ENCODE data around the gene C21orf58.
A peak's percentile ranks its signal among the peaks of the same experiment; 100 is the strongest.

The C21orf58 gene

DNA sequence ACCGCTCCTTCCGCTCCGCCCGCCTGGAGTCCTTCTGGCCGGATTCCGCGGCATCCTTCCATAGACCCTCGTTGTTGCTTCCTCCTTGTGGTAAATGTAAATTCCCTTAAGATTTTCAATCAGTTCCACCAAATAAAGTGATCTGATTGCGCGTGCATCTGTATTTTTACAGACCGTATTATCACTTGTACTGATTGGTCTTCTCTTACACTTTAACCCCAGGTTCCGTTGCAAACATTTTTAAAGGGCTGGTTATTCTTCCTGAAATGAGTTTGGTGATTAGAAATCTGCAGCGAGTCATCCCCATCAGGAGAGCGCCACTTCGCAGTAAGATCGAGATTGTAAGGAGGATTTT is 37.0 kb downstream of the C21orf58 start:
- Histone ChIP-seq H3K79me1 (ENCODE audit: low read length) (peaks cover 8% of the 10 kb centered on the region), H3K79me2 (ENCODE audit: control insufficient read depth, insufficient read depth, low read length, poor library complexity) (peaks cover 7% of the 10 kb centered on the region), H4K12ac (ENCODE audit: low read depth, low read length) (peak overlapping the region; percentile 69), H3K9ac (ENCODE audit: low read length) (peak overlapping the region; percentile 77), H3K14ac (ENCODE audit: low read length) (no peak overlapping the region), H3K4me2 (ENCODE audit: low read length) (peak overlapping the region; percentile 77), H2AK5ac (ENCODE audit: low read length) (no peak overlapping the region), H4K8ac (ENCODE audit: low read depth, low read length) (peak overlapping the region; percentile 97), H2BK12ac (ENCODE audit: low read length) (no peak overlapping the region), H2AFZ (ENCODE audit: insufficient read depth, low read length, poor library complexity) (no peak overlapping the region), H3K36me3 (ENCODE audit: control insufficient read depth in 1 of 2, insufficient read depth in 2 of 2, low read length in 2 of 2) (peaks cover 12% of the 10 kb centered on the region in 2 experiments), H3K23ac (ENCODE audit: low read length) (no peak overlapping the region), H3K4me3 (ENCODE audit: low read depth, low read length) (peak overlapping the region; percentile 96), H2BK5ac (ENCODE audit: low read depth, low read length, poor library complexity) (no peak overlapping the region), H3K4ac (ENCODE audit: low read depth, low read length) (no peak overlapping the region), H3K18ac (ENCODE audit: low read length) (no peak overlapping the region), H3K27me3 (ENCODE audit: insufficient read depth, low read length) (no peaks in the 10 kb centered on the region), H4K91ac (ENCODE audit: low read depth, low read length) (no peak overlapping the region), H3K4me1 (ENCODE audit: control insufficient read depth in 1 of 2, insufficient read depth in 2 of 2, low read length in 2 of 2) (peaks cover 5 to 10% of the 10 kb centered on the region in 2 experiments), H2BK120ac (ENCODE audit: insufficient read depth, low read length, poor library complexity) (no peak overlapping the region), H3K27ac (ENCODE audit: low read depth, low read length) (peak overlapping the region; percentile 99), H3K9me3 (ENCODE audit: insufficient read depth, low read depth, low read length) (peaks cover 3% of the 10 kb centered on the region)
- WGBS (ENCODE audit: extremely low coverage, insufficient coverage, insufficient read length) = no CpG with 5 or more reads among the region's 16 CpGs
- peak in 1 of 2 donors; percentile 59 for DNase-seq

DNA sequence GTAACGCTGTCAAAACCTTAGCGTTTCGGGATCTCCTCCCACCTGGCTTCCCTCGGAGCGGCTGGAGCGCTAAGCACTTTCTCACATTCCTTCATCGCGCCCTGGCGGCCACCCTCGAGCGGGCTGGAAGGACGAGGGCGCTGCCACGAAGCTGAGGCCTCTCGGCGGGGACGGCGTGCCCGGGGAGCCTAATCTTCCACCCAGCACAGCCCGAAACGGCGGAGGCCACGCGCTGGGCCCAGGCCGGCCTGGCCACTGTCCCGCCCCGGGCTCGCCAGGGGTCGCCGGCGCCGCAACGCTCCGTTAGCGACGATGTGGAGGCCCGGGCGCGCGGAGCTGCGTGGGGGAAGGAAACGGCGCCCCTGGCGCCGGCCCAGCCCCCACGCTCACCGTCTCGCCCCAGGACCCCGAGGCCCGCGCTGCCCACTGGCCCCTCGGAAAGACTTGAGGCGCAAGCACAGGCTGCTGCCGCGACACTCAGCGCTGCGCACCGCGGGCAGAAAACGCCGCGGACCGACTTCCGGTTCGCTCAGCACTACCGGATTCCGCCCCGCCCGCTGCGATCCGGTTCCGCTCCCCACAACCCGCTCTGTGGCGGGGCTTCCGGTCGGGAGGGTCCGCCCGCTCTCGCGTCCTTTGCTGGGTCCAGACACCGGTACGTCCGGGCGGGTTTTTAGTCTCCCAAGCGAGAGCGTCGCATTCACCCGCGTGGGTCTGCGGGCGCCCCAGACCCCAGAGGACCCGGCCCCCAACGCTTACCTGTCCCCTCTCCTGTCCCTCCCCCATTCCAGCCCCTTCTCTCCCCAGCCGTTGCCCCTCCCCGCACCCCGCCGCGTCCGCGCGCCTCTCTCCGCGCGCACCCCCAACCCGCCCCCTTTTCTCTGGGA is 37.7 kb downstream of the C21orf58 start, which contains the start of gene YBEY:
Gene YBEY, plus strand, starts transcription at position 582 of the 887 bp plus-strand sequence. CDS start 572 bp downstream, outside the sequence.
- no CpG with 5 or more reads among the region's 105 CpGs for WGBS (ENCODE audit: extremely low coverage, insufficient coverage, insufficient read length)
- peak within 1 kb of the TSS; percentile 61 for H3K4ac ChIP-seq (ENCODE audit: low read depth, low read length)
- H2BK12ac ChIP-seq (ENCODE audit: low read length) = no peak within 1 kb of the TSS
- H2BK120ac ChIP-seq (ENCODE audit: insufficient read depth, low read length, poor library complexity) = peak within 1 kb of the TSS; percentile 64
- H4K8ac ChIP-seq (ENCODE audit: low read depth, low read length) = peak within 1 kb of the TSS; percentile 97
- H2BK5ac ChIP-seq (ENCODE audit: low read depth, low read length, poor library complexity) = peak within 1 kb of the TSS; percentile 88
- peak within 1 kb of the TSS; percentile 96 for H3K4me3 ChIP-seq (ENCODE audit: low read depth, low read length)
- no peak within 1 kb of the TSS for H3K23ac ChIP-seq (ENCODE audit: low read length)
- H3K18ac ChIP-seq (ENCODE audit: low read length) = peak within 1 kb of the TSS; percentile 93
- peak within 1 kb of the TSS; percentile 99 for H3K27ac ChIP-seq (ENCODE audit: low read depth, low read length)
- peak within 1 kb of the TSS; percentile 97 for H4K12ac ChIP-seq (ENCODE audit: low read depth, low read length)
- peak within 1 kb of the TSS; percentile 93 for H4K91ac ChIP-seq (ENCODE audit: low read depth, low read length)
- peaks cover 8% of the 10 kb centered on the region for H3K79me1 ChIP-seq (ENCODE audit: low read length)
- H3K4me2 ChIP-seq (ENCODE audit: low read length) = peak within 1 kb of the TSS; percentile 77
- peak within 1 kb of the TSS; percentile 96 for H3K9ac ChIP-seq (ENCODE audit: low read length)
- H3K14ac ChIP-seq (ENCODE audit: low read length) = peak within 1 kb of the TSS; percentile 94
- peak within 1 kb of the TSS; percentile 34 for H2AK5ac ChIP-seq (ENCODE audit: low read length)
- H3K27me3 ChIP-seq (ENCODE audit: insufficient read depth, low read length) = no peaks in the 10 kb centered on the region
- H3K36me3 ChIP-seq (ENCODE audit: control insufficient read depth in 1 of 2, insufficient read depth in 2 of 2, low read length in 2 of 2) = peaks cover 7 to 10% of the 10 kb centered on the region in 2 experiments
- H3K79me2 ChIP-seq (ENCODE audit: control insufficient read depth, insufficient read depth, low read length, poor library complexity) = peaks cover 7% of the 10 kb centered on the region
- H2AFZ ChIP-seq (ENCODE audit: insufficient read depth, low read length, poor library complexity) = peak within 1 kb of the TSS; percentile 87
- peak; percentile 83 to 91 for DNase-seq
- peaks cover 5 to 10% of the 10 kb centered on the region in 2 experiments for H3K4me1 ChIP-seq (ENCODE audit: control insufficient read depth in 1 of 2, insufficient read depth in 2 of 2, low read length in 2 of 2)
- H3K9me3 ChIP-seq (ENCODE audit: insufficient read depth, low read depth, low read length) = peaks cover 1% of the 10 kb centered on the region

DNA sequence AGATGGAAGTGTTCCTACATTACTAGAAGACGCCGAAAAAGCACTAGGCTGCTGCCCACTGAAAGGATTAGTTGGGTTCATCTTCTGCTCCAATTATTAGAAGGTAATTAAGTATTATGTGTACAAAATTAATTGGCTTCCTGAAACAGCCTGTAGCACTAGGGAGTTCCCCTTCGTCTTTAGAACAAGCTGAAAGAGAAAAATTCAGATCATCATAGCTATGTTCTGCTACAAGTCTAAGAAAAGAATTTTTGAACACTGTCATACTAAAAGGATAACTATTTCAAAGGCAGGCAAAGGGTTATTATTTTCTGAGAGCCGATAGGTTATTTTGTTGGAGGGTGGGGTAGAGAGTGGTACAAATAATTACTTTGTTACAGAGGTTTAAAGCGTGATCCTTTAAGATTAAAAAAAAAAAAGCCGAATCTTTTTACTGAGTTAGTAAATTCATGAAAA is 38.4 kb downstream of the C21orf58 start, which contains the start of gene MCM3AP:
Gene MCM3AP, minus strand, starts transcription at position 406 of the 456 bp plus-strand sequence. Its CDS starts 325 bp downstream, at position 81.
- Histone ChIP-seq H2BK12ac (ENCODE audit: low read length) (no peak within 1 kb of the TSS), H2AFZ (ENCODE audit: insufficient read depth, low read length, poor library complexity) (peak within 1 kb of the TSS; percentile 87), H4K12ac (ENCODE audit: low read depth, low read length) (peak within 1 kb of the TSS; percentile 97), H2BK5ac (ENCODE audit: low read depth, low read length, poor library complexity) (peak within 1 kb of the TSS; percentile 88), H3K4me3 (ENCODE audit: low read depth, low read length) (peak within 1 kb of the TSS; percentile 96), H3K4ac (ENCODE audit: low read depth, low read length) (peak within 1 kb of the TSS; percentile 82), H4K91ac (ENCODE audit: low read depth, low read length) (peak within 1 kb of the TSS; percentile 93), H3K27ac (ENCODE audit: low read depth, low read length) (peak within 1 kb of the TSS; percentile 99), H3K36me3 (ENCODE audit: control insufficient read depth in 1 of 2, insufficient read depth in 2 of 2, low read length in 2 of 2) (peaks cover 11 to 12% of the 10 kb centered on the region in 2 experiments), H2BK120ac (ENCODE audit: insufficient read depth, low read length, poor library complexity) (peak within 1 kb of the TSS; percentile 64), H3K9me3 (ENCODE audit: insufficient read depth, low read depth, low read length) (peaks cover 1% of the 10 kb centered on the region), H4K8ac (ENCODE audit: low read depth, low read length) (peak within 1 kb of the TSS; percentile 97), H3K27me3 (ENCODE audit: insufficient read depth, low read length) (no peaks in the 10 kb centered on the region), H3K18ac (ENCODE audit: low read length) (peak within 1 kb of the TSS; percentile 93), H3K79me2 (ENCODE audit: control insufficient read depth, insufficient read depth, low read length, poor library complexity) (peaks cover 7% of the 10 kb centered on the region), H3K23ac (ENCODE audit: low read length) (no peak within 1 kb of the TSS), H3K79me1 (ENCODE audit: low read length) (peaks cover 8% of the 10 kb centered on the region), H3K9ac (ENCODE audit: low read length) (peak within 1 kb of the TSS; percentile 96), H3K4me1 (ENCODE audit: control insufficient read depth in 1 of 2, insufficient read depth in 2 of 2, low read length in 2 of 2) (peaks cover 5 to 10% of the 10 kb centered on the region in 2 experiments), H2AK5ac (ENCODE audit: low read length) (peak within 1 kb of the TSS; percentile 65), H3K4me2 (ENCODE audit: low read length) (peak within 1 kb of the TSS; percentile 68), H3K14ac (ENCODE audit: low read length) (peak within 1 kb of the TSS; percentile 94)
- DNase-seq = peak in 1 of 2 donors; percentile 8
- no CpG with 5 or more reads among the region's 6 CpGs for WGBS (ENCODE audit: extremely low coverage, insufficient coverage, insufficient read length)

- Histone ChIP-seq H3K14ac (ENCODE audit: low read length) (no peak overlapping the region), H3K23ac (ENCODE audit: low read length) (no peak overlapping the region), H4K8ac (ENCODE audit: low read depth, low read length) (no peak overlapping the region), H3K79me1 (ENCODE audit: low read length) (peaks cover 8% of the 10 kb centered on the region), H4K12ac (ENCODE audit: low read depth, low read length) (no peak overlapping the region), H3K27me3 (ENCODE audit: insufficient read depth, low read length) (no peaks in the 10 kb centered on the region), H3K4me1 (ENCODE audit: control insufficient read depth in 1 of 2, insufficient read depth in 2 of 2, low read length in 2 of 2) (peaks cover 5 to 10% of the 10 kb centered on the region in 2 experiments), H2BK120ac (ENCODE audit: insufficient read depth, low read length, poor library complexity) (no peak overlapping the region), H3K9ac (ENCODE audit: low read length) (no peak overlapping the region), H2BK5ac (ENCODE audit: low read depth, low read length, poor library complexity) (no peak overlapping the region), H3K4ac (ENCODE audit: low read depth, low read length) (peak overlapping the region; percentile 82), H2AFZ (ENCODE audit: insufficient read depth, low read length, poor library complexity) (no peak overlapping the region), H3K4me3 (ENCODE audit: low read depth, low read length) (no peak overlapping the region), H4K91ac (ENCODE audit: low read depth, low read length) (no peak overlapping the region), H2AK5ac (ENCODE audit: low read length) (peak overlapping the region; percentile 65), H3K18ac (ENCODE audit: low read length) (no peak overlapping the region), H3K27ac (ENCODE audit: low read depth, low read length) (no peak overlapping the region), H3K36me3 (ENCODE audit: control insufficient read depth in 1 of 2, insufficient read depth in 2 of 2, low read length in 2 of 2) (peaks cover 16 to 17% of the 10 kb centered on the region in 2 experiments), H3K4me2 (ENCODE audit: low read length) (peak overlapping the region; percentile 68), H2BK12ac (ENCODE audit: low read length) (no peak overlapping the region), H3K9me3 (ENCODE audit: insufficient read depth, low read depth, low read length) (peaks cover under 1% of the 10 kb centered on the region), H3K79me2 (ENCODE audit: control insufficient read depth, insufficient read depth, low read length, poor library complexity) (peaks cover 7% of the 10 kb centered on the region)
- DNase-seq = no peak
- WGBS (ENCODE audit: extremely low coverage, insufficient coverage, insufficient read length) = no CpG with 5 or more reads among the region's 1 CpG
Observed at GRCh38 chr21:46284733-46285132, 38.9 kb downstream of the C21orf58 start.

Measured in trophoblast cell (in vitro differentiated cells and primary cell).